HG03469 (cell line): ENCODE results near the gene LINGO3.
"Not testable (repeated sequence)": the region's sequence is repeated elsewhere in the genome, so short reads cannot be mapped to it uniquely, and the experiment has no call there.

Experiments used
- ATAC-seq: cut with Tn5 transposase; IDR thresholded peaks from one replicate; pipeline ENCODE4 v1.9.1; 2021; ENCODE audit warnings: mild to moderate bottlenecking, moderate library complexity, moderate number of reproducible peaks; ENCODE audit not compliant: unreplicated experiment

Gene LINGO3, protein sequence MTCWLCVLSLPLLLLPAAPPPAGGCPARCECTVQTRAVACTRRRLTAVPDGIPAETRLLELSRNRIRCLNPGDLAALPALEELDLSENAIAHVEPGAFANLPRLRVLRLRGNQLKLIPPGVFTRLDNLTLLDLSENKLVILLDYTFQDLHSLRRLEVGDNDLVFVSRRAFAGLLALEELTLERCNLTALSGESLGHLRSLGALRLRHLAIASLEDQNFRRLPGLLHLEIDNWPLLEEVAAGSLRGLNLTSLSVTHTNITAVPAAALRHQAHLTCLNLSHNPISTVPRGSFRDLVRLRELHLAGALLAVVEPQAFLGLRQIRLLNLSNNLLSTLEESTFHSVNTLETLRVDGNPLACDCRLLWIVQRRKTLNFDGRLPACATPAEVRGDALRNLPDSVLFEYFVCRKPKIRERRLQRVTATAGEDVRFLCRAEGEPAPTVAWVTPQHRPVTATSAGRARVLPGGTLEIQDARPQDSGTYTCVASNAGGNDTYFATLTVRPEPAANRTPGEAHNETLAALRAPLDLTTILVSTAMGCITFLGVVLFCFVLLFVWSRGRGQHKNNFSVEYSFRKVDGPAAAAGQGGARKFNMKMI

DNA sequence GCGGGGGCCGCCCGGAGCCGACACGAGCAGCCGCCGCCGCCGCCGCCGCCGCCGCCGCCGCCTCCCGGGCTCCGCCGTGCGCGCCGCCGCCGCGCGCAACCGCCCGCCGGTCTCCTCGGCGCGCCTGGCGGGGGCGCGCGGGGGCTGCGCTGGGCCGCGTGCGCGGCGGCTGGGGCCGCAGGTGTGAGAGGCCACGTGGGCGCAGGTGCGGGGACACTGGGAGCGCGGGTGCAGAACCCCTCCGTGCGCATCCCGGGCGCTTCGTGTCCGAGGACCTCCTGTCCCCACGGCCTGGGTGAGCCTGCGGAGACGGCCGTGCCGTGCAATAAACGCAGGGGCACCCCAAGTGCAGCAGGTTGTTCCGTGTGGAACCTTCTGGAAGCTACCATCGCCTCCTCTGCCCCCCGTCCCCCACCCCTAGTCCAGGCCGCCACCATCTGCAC, at the start of gene LINGO3:
TSS of gene LINGO3 (minus strand) at position 41 of the 443 bp plus-strand sequence. CDS start 16,378 bp downstream, outside the sequence.
- ATAC-seq, result no peak

DNA sequence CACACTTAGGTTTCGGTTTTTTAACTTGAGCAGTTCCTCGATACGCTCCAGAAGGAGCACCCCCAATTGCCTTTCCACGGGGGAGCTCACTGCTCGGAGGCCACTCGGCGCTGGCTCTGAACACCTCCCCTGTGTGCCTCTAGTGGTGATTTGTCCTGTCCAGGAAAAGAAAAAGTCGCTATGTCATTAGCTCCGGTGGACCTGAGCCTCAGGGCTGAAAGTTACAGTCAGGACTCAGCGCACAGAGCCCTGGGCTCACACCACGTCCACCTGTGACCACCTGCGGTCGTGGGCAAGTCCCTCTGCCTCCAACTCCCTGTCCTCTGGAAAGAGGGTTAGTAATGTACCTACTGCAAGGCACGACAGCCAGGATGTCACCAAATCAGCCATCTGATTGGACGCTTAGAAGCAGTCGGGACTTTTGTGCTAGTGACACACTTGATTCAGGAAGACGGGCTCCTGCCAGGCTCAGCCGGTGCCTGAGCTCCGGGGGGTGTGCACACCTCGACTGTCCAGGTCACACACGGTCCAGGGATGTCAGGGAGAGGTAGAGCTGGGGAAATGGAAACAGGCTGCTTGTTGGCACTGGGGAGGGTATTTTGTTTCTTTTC, 48.2 kb upstream of the LINGO3 start:
- no peak for ATAC-seq

DNA sequence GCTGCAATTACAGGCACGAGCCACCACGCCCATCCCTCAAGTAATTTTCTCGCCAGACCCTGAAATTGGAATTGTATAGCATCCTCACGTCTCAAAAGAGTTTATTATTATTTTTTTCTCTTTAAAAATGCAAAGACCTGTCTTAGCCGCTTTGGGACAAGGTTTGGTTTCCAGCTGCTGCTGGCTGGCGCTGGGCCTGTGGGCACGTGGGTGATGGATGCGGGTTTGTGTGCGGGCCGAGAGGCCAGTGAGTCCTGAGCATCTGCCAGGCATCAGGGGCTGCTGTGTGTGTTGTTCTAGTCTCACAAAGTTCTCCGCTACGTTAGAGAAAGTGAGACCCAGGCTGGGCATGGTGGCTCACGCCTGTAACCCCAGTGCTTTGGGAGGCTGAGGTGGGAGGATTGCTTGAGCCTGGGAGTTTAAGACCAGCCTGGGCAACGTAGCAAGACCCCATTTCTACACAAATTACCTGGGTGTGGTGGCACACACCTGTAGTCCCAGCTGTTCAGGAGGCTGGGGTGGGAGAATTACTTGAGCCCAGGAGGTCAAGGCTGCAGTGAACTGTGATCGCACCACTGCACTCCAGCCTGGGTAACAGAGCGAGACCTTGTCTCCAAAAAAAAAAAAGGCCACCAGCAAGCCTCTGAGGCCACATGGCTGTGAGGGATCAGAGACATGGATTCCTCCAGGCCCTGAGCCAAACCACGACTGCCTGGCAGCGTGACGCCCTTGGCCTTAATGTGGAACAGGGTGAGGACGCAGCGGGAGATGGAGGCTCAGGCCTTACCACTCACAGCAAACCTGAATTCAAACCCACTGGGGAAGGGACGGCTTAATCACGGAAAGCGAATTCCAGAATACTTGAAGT, 47.4 kb upstream of the LINGO3 start:
- ATAC-seq, result no peak

DNA sequence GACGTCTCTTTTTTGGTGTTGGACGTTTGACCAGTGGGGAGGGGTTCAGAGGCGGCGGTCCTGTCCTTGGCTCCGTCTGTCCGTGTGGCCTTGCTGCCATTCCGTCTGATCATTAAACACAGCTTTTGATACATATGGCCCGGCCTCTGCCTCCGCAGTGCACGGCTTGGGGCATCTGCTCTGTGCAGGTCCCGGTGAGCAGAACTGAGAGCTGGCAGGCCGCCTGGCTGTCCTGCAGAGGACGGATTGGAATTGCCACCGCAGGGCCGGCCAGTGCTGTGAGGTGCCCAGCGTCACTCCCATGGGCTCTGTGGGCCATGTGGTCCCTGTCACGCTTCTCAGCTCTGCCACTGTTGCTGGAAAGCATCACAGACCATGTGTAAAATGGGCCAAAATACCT, 46.7 kb upstream of the LINGO3 start:
- ATAC-seq, result no peak

DNA sequence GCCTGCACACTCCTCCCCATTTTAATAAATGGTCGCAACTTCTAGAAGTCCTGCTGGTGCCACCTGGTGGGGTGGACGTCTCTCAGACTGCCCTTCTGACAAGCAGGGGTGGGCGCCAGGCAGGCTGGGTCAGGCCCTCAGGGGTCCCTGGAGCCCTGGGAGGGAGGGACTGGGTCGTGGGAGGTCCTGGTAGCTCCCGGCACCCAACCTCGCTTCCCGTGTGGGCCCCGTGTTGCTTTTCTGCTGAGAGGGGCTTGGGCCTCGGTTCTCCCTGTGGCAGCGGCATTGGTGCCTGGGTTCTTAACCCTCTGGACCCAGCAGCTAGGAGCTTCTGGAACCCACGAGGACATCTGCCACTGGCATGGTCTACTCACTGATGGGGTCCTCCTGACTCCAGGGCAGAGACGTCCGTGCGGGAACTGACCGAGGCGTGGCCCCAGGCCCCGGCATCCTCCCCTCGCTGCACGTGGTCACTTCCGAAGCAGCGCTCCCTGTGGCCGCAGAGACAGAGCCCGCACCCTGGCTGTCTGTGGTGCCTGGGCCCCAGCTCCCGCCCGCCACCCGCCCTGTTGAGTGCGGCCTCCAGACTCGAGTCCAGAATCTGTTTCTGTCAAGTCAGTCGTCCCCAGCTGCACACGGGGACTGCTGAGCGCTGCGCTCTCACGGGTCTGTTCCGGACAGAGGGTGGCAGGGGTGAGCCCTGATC, 46.1 kb upstream of the LINGO3 start:
- no peak for ATAC-seq

DNA sequence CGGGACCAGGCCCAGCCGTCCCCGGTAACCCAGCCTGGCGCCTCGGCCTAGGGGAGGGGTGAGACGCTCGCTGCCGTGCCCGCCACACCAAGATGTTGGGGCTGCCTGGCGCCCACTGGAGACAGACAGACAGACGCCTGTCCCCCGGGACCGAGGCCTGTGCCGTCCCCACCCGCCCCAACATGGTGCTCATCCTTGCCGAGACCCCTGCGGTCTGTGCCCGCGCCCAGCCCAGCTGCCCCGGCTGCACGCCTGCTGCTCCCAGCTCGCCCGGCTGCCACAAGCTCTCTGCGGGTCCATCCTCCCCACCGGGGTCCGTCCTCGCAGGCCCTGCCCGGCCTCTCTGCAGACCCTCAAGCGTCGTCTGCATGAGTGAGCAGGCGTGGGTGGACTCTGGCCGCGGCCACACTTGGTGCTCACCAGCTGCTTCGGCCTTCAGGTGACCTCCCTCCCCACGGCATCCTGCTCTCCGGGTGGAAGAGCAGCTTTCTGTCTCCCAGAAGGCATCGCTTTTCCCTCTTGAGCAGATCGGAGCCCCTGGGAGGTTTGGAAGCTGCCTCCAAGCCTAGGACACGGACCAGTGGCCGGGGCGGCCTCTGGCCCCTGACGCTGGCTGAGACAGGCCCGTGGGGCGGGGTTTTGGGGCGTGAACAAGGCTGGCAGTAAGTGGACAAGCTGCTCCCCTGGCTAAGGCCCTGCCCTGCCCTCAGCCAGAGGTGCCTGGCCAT, 45.4 kb upstream of the LINGO3 start:
- no peak for ATAC-seq

DNA sequence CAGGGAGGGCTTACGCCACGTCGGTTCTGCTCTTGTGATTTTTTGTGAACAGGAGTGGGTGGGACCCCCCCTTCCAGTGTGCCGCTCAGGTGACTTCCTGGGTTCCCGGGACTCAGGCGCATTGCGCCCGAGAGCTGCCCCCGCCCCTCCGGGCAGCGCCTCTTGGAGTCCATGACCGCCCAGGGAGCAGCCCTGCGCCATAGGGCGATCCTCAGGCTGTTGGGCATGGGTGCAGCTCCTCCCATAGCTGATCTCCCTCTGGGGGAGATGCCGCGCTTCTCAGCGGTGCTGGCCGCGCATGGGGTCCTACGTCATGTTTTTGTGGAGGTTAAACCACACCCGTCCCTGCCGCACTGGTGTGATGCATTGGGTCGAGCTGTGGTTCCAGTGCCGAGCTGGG, 44.2 kb upstream of the LINGO3 start:
- ATAC-seq, result no peak

DNA sequence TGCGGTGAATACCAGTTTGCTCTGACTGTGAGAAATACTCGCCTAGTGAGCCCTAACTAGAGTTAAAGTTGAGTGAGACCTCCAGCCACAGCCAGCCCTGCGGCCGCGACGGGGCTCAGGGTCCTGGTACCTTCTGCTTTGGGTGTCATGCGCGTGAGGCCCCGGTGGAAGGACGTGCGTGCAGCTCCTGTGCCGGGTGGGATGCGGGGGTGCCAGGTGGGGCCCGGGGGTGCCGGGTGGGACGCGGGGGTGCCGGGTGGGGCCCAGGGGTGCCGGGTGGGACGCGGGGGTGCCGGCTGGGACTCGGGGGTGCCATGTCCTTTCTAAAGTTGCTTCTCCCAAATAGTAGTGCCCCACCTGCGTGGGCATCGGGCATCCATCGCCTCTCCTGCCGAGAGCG, 43.6 kb upstream of the LINGO3 start:
- no peak for ATAC-seq

DNA sequence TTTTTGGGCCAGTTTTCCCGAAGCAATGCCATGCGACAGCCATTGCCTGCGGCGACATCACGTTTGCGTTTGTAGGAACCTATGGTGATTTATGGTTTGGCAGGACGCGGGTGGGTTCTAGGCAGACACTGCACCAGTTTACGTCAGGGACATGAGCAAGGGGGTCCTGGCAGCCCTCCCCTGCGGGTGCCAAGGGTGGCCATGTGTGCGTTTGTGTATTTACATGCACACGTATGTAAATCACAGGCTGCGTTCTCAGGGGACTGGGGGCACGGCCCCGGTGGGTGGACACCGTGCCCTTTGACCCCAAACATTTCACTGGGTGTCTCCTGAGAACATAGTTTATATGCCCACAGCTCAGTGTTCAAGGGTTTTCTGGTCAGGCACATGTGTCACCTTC, 42.7 kb upstream of the LINGO3 start:
- ATAC-seq, result no peak

DNA sequence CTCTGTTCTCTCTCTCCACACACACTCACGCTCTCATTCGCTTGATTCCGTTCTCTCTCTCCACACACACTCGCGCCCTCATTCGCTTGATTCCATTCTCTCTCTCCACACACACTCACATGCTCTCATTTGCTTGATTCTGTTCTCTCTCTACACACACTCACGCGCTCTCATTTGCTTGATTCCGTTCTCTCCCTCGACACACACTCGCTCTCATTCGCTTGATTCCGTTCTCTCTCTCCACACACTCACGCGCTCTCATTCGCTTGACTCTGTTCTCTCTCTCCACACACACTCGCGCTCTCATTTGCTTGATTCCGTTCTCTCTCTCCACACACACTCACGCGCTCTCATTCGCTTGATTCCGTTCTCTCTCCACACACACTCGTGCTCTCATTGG, 41.9 kb upstream of the LINGO3 start:
- not testable (repeated sequence) for ATAC-seq

DNA sequence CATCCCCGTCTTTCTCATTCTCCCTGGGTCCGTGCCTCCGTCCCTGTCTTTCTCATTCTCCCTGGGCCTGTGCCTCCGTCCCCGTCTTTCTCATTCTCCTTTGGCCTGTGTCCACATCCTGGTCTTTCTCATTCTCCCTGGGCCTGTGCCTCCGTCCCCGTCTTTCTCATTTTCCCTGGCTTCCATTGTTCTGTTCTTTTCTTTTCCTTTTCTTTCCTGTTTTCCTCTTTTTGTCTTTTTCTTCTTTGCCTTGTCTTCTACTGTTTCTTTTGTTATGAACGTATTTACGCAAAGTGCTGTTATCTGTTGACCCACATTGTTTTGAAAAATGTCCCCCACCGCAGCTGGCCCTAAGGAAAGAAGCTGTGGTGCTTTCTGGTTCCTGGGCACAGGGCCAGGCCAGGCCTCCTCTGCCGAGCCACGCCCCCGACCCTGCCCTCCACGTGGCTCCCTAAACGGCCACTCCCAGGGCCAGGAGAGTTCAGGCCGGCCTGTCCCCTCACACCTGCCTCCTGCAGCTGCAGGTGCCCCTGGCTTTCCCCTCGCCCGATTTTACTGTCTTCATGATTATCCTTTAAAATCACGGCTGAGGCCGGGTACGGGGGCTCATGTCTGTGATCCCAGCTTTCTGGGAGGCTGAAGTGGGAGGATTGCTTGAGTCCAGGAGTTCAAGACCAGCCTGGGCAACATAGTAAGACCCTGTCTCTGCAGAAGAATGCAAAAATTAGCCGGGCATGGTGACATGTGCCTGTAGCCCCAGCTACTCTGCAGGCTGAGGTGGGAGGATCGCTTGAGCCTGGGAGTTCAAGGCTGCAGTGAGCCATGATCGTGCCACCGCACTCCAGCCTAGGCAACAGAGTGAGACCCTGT, 38.1 kb upstream of the LINGO3 start:
- no peak for ATAC-seq

DNA sequence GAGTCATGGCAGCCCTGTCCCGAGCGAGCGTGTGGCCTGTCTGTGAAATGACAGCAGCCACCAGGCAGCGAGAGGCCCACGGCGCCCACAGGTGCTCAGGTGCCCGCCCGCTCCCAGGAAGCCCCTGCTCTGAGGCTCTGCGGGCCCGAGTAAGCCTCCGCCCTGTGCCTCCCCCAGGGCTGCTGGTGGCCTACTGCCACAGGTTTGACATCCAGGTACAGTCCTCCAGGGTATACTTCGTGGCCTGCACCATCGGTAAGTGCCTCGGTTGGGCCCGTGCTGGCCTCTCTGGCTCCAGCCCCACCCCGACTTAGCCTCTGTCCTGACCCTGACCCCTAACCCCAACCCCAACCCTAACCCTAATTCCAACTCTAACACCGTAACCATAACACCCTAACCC, 37.1 kb upstream of the LINGO3 start:
- no peak for ATAC-seq

DNA sequence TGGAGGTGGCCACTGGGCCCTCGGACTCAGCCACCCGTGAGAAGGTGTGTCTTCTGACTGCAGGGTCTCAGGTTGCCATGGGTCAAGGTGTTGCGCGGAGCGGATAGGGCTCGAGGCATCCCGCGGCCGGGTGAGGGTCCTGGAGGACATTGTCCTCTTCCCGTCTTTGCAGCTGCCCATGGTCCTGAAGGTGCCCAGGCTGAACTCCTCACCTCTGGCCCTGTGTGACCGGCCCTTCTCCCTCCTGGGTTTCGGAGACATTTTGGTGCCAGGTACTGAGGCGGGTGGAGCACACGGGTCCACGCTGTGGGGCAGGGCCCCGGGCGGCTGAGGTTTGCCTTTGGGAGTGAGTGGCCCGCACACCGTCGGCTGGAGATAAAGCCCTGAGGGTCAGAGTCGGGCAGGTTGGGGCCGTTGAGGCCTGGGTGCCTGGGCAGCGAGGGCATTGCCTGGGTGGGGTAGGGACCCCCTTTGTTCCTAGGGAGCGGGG, 36.5 kb upstream of the LINGO3 start:
- no peak for ATAC-seq

DNA sequence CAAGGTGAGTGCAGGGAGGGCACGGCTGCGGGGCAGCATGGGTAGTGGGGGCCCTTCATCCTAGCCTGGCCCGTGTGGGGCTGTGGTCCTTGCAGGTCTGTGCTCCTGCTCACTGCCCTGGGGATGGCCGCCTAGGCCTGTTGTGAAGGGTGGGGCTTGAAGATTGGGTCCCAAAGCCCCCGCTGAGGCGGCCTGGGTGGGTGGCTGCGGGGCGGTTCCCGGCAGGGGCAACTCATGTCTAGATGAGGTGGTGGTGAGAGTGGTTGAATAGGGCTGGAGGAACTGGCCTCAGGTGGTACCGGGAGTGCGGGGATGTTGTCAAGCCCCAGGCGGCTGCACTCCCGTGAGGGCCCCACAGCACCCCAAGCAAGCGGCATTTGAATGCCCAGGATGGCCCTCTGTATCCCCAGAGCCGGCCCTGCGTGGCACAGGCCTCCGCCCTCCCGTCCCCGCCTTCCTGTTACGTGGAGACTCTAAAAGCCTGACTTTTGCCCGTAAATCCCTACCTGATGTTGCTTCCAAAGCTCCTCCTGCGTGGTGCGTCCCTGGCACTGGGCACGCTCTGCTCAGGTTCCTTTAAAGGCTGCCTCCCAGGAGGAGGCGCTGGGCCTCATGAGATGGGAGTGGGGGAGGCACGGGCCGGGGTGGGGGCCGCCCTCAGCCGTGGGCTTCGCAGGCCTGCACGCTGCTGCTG, 35.5 kb upstream of the LINGO3 start:
- ATAC-seq, result no peak

DNA sequence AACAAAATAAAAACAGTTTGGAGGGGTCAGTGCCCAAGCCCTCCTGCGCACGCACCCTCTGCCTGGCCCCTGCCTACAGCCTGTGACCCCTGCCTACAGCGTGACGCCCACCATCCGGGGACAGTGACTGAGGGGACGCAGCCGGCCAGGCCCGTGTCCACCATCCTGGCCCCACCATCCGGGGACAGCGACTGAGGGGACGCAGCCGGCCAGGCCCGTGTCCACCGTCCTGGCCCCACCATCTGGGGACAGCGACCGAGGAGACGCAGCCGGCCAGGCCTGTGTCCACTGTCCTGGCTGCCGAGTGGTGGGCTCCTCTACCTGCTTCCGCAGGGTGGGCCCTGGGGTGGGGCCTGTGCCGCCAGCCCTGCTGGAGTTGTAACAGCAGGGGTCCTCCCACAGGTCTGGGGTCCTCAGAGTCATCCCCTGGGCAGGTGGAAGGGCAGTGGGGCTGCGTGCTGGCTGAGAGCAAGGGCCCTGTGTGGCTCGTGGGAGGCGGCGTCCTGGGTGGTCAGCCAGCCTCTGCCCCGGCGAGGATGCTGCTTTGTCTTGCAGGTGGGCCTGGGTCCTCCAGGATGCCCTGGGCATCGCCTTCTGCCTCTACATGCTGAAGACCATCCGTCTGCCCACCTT, 34.8 kb upstream of the LINGO3 start:
- no peak for ATAC-seq

DNA sequence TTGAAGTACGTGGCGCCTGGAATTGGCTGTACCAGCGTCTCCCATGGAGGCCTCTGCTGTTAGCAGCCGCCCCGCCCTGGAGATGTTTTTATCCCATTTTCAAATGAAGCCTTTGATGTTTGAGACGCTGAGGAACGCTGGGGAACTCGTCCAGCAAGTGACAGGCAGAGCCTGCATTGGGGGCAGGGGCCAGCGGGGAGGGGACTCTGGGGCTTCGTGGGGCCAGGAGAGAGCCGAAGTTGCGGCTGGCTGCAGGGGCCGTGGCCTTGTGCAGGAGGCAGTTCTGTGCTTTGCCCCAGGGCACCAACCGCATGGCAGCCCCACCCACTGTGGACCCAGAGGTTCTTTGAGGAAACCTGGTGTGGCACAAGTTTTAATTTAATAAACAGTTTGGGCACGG, 34.0 kb upstream of the LINGO3 start:
- ATAC-seq, result no peak

DNA sequence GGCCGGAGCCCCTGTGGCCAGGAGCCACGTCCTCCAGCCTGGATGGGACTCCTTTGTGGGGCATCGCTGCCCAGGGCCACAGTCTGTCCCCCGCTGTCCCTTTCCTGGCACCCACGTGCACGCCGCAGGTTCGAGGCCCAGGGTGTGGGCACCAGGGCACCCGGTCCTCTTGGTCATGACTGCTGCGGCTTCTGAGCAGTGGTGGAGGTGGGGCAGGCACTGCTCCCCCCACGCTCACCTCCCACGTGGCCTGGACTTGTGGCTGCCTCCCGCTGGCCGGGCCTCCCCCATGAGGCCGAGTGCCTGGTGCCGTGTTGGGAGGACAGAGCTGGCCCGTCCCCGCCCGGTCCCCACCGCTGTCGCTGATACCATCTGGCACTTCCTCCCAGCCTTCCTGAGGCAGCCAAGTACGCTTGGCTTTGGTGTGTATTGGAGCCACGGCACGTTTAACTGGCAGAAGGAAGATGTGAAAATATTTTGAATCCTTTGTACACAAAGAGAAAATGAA, 33.3 kb upstream of the LINGO3 start:
- ATAC-seq, result no peak
